Left lobe of liver (tissue), 2 donors: Measurements from ENCODE around the gene CENPP. TPM values are rescaled to one million over a fixed set of nuclear protein-coding genes. Genes with fewer than 3 reads are reported as not detected.
A peak's percentile ranks its signal among the peaks of the same experiment; 100 is the strongest.
"Not testable (repeated sequence)": the region's sequence is repeated elsewhere in the genome, so short reads cannot be mapped to it uniquely, and the experiment has no call there.

Experiments
- ATAC-seq: fragments of 200-7000 bp; cut with Tn5 transposase; one replicate; pipeline ENCODE4 v1.9.1; 2020; ENCODE audit warnings: mild to moderate bottlenecking, moderate library complexity
- DNase-seq: peaks from one replicate; pipeline ENCODE4 v3.0.0-alpha.2; 2020; ENCODE audit warnings: low spot score
- total RNA-seq: library from RNA; stranded (reverse); gene quantifications from one replicate; pipeline ENCODE4 v1.2.1, GENCODE V29; 2021
- donor health status: DM: no; HTN: no; CAD: no; lungs with moderate emphysema.
- donor health status: DM: no; HTN: yes; CAD: no.

The CENPP gene
- total RNA-seq, 1 donor from 2014 or later: 1.2 TPM

DNA sequence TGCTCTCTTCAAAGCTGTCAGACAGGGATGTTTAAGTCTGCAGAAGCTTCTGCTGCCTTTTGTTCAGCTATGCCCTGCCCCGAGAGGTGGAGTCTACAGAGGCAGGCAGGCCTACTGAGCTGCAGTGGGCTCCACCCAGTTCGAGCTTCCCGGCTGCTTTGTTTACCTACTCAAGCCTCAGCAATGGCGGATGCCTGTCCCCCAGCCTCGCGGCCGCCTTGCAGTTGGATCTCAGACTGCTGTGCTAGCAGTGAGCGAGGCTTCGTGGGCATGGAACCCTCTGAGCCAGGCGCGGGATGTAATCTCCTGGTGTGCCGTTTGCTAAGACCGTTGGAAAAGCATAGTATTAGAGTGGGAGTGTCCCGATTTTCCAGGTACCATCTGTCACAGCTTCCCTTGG is 247.9 kb downstream of the CENPP start:
- DNase-seq, ATAC-seq: not testable (repeated sequence)

DNA sequence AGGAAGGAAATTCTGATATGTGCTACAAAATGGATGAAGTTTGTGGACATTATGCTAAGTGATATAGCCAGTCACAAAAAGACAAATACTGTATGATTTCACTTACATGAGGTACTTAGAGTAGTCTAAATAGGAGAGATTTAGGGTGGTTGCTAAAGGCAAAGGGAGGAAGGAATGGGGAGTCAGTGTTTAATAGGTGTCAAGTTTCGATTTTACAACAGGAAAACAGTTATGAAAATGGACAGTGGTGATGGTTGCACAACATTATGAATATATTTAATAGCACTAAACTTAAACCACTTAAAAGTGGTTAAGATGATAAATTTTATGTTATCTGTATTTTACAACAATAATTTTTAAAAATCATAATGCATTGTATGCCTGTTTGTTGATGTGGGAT is 250.4 kb downstream of the CENPP start:
- DNase-seq: no peak
- ATAC-seq: no peak

DNA sequence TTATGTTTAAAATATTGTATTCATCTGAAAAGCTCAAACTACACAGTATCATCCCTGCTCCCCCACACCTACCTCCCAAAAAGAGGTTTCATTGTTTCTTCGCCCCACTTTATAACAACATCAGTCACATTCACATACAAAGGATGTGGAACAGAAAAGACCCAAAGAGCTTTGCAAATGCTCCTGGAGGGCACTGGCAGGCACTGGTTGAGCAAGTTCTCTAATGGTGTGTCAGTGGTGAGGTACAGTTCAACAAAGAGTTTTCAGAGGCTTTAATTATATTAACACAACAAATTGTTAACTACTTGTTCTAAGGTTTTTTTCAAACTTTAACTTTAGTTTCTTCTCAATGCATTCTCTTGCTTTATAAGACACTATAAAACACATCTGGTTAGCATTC is 264.2 kb downstream of the CENPP start:
- no peak for DNase-seq

DNA sequence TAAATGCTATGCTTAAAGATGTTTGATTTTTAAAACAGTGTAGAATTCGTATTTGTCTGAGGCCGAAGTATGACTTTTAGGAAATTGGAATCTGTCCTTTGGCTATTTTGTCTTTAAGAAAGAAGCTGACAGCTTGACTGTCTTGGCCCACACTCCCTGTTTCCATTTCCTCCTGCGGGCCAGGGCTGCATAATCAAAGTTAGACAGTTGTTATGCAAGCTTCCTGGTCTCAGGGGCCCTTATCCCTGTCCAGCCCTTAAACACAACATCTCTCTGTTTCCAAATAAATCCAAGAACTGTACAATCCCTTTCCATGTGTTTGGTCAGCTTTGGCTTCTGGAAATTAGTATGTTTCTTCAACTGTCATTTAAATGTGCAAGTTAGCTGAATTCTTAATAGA is 264.6 kb downstream of the CENPP start:
- no peak for DNase-seq

More for the DNA sequence above, 264.2 kb downstream of the CENPP start:
- ATAC-seq: no peak

DNA sequence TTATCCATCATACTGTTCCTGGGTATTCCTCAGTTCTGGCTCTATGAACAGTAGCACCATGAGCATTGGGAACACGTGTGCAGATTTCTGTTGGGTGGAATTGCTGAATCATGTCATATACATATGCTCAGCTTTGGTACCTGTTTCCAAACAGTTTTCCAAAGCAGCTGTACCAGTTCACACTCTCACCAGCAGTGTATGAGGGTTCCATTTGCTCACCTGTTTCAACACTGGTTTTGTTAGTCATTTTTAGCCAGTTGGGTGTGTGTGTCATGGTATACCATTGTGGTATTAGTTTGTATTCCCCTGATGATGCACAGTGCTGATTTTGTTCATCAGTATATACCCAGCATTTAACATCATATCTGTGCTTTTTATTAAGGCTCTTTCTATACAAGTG is 266.8 kb downstream of the CENPP start:
- no peak for ATAC-seq
- no peak for DNase-seq

More for the DNA sequence above, 264.6 kb downstream of the CENPP start:
- peak; percentile 67 for ATAC-seq

DNA sequence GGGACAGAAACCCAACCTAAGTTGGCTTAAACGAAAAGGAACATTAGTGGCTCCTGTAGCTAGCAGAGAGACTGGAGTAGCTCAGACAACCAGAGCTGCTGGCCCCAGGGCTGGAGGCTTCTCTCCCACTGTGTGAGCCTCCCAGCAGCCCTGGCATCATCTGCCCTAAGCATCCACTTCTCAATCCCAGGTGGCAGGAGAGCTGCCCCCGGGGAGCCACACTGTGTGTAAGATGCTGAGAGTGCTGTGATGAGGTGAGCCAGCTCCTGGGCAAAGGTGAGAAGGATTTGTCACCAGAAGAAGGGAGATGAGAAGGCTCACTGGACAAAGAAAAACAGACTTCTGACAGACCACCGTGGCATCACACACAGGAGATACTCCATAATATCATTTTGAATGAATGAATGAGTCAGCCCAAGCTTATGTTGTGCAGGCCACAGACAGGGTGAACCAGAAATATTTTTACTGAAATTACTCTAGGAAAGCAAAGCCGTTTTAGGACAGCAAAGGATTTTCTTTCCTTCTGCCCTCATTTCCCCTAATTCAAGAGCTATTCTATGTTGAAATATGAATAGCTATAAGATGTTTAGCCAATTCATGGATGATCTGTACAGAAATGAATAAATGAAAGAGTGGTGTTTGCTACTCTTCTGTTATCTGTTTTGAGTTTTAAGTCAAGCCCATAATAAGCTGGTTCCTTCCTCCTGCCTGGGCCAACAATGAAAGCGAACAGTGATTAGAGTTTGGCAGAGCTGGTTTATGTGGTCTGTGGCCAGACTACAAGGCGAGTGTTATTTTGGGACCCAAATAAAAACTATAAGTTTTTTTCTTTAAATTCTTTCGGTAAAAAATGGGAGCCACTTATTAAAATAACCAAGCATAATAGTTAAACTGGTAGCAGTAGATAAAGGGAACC is 267.5 kb downstream of the CENPP start:
- DNase-seq (no peak), ATAC-seq (no peak)

DNA sequence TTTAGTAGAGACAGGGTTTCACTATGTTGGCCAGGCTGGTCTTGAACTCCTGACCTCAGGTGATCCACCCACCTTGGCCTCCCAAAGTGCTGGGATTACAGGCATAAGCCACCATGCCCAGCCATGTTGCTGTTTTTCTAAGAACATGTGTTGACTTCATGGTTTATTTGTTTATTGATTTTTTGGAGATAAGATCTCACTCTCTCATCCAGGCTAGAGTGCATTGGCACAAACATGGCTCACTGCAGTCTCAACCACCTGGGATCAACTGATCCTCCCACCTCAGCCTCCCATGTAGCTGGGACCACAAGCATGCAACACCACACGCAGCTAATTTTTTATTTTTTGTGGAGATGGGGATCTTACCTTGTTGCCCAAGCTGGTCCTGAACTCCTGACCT is 269.3 kb downstream of the CENPP start:
- ATAC-seq: peak; percentile 25
- DNase-seq: not testable (repeated sequence)

DNA sequence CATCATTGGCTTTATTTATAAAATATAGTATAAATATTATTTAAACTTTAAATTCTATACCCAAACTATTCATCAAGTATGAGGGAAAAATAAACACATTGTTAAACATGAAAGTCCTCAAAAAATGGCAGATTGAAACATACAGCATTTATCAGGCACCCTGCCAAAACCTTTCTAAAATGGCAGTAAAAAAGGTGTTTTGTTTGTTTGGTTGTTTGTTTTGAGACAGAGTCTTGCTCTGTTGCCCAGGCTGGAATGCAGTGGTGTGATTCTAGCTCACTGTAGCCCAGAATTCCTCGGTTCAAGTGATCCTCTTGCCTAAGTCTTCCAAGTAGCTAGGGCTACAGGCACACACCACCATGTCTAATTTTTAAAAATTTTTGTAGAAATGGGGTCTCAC is 270.2 kb downstream of the CENPP start:
- ATAC-seq (no peak), DNase-seq (no peak)

DNA sequence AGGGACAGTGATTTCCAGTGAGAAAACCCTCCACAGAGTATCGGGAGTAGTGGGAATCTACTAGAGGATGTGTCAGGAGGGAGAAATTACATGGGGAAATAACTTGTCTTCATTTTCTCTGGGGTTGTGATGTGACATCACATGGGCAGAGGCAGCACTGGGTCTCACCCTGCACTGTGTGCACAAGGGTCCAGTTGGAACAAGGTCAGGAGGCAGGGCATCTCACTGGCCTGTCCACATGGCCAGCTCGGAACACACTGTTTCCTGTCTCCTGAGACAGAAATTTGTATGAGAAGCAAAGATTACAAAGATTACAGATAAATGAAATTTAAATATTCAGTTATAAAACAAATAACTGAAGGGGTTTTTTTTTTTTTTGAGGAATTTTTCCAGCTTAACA is 272.6 kb downstream of the CENPP start:
- peak; percentile 49 for ATAC-seq
- DNase-seq: no peak

DNA sequence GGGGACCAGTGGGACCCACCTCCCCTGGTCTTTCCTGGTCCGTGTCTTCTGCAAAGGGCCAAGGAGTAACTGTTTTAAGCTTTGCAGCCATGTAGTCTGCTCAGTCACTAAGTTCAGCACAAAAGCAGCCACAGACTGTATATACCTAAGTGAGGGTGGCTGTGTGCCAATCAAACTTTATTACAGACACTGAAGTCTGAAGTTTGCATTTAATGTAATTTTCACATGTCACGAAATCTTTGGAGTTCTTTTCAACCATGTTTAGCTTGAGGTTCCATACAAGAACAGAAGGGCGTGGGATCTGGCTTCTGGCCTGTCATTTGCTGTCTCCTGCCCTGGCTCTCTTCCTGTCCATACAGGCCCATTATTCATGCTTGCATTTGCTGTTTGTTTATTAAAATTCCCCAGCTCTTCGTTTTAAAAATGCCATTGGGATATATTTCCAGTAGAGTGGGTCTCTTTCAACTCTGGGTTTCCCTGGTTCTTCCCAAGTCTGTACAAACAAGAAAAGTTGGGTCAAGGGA is 274.2 kb downstream of the CENPP start:
- DNase-seq (no peak), ATAC-seq (no peak)

DNA sequence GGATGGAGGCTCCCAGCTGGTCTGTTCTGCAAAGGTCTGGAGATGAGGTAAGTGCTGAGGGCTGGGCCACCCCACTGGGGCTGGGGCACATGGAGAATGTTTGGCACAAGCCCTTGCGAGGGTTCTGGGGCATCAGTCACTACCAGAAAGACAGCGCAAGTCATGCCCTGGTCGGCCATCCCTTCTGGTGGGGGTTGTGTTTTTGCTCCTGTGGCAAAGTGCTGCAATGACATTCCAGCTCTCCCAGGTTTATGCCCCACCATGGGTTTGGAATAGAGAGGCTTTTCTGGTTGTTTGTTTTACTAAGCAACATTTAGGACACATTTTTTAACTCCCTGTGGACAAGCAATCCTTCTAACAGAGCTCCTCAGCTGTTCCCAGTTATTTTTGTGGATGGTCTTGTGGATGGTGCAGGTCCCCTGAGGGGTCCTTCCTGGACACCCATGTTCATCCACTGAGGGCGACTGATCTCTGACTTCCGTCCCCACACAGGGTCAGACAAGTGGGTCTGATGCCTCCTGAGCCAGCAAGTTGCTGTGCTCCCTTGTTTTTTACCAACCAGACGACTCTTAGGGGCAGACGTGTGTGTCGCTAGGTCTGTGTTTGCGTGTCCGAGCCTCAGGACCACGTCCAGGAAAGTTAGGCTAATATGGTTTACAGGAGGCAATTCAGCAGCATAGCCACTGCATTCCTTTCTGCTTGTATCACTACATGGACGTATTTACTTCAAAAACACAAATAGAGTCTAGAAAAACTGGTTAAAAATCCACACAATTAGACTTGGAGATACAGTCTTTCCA is 274.9 kb downstream of the CENPP start:
- DNase-seq: no peak
- no peak for ATAC-seq

DNA sequence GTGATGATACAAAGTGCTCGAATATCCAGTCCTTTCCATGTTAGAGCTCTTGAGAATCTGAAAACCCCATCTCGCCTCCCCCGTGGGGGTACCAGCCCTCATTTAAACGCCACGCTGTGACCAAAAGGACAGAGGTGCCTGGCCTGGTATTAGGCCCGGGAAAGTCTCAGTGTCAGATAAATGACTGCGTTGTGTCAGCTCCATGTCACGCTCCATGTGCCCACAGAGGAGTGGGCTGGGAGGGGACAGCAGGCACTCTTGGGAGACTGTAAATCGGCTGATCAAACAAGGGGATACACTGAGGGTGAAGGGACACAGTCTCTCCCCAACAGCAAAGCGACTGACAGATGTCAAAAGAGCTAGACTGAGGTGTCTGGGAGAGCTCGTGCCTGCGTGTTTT is 275.7 kb downstream of the CENPP start:
- DNase-seq (no peak), ATAC-seq (no peak)

DNA sequence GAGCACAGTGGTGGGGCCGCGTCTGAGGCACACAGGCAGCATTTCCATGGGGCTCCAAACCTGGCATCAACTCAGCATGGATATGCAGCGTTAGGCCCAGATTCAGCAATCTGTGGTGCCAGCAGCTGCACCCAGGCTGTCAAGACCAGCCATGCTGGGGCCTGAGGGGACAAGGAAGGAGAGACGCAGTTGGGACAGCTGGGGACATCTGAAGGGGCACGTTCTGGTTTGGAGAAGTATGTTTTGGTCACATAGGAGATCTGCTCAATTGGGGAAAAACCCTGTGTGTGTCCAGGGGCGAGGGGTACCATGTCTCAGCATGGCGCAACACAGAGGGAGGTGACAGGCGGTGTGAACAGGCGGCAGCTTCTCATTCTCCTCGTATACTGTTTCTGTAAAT is 276.7 kb downstream of the CENPP start:
- no peak for ATAC-seq
- no peak for DNase-seq

DNA sequence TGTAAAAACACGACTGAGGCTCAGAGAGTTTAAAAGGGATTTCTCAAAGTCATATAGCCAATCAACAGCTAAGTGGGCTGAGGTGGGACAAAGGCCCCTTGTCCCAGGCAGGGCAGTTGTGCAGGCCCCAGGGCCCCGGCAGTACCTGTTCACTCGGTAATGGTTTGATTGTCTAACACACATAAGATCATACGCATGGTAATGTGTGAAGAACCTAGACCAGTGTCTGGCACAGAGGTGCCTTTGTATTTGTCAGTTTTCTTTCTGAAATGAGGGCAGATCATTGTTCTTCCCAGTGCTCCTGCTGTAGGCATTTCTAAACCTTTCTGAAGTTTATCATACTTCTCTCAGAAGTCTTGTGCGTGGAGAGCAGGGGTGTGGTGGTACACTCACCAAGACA is 277.3 kb downstream of the CENPP start:
- no peak for DNase-seq
- no peak for ATAC-seq

DNA sequence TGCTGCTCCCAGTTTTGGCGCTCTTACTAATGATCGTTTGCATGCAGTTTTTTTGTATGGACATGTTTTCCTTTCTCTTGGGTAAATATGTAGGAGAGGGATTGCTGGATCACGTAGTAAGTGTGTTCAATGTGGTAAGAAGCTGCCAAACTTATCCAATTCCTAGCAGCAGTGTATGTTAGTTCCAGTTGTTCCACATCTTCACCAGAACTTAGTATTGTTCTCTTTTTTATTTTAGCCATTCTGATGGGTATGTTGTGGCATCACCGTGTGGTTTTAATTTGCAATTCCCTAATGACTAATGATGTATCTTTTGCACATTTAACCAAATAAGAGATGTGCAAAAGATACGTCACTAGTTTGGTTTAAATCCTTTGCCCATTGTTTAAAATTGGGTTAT is 278.2 kb downstream of the CENPP start:
- no peak for DNase-seq
- no peak for ATAC-seq

DNA sequence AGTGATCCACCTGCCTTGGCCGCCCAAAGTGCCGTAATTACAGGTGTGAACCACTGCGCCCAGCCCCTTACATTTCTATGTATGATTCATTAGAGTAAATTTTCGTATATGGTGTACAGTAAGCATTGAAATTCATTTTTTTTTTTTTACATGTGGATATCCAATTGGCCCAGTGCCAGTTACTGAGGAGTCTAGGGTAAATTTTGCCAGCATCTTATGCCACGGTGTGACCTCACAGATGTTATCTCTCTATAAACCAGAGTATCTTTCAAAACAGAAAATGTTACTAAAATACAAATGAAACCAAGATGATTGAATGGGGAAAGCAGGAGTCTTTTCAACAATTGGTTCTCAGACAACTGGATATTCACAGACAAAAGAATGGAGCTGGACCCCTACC is 279.5 kb downstream of the CENPP start:
- ATAC-seq (no peak), DNase-seq (no peak)

DNA sequence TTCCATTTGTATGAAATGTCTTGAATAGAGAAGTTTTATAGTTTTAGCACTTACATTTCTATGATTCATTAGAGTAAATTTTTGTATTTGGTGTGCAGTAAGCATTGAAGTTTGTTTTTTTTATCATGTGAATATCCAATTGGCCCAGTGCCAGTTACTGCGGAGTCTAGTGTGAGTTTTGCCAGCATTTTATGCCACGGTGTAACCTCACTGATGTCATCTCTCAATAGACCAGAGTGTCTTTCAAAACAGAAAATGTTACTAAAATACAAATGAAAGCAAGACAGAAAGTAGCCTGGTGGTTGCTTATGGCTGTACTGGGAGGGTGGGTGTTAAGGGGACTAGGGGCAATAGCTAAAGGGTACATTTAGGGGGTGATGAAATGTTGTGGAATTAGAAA is 281.3 kb downstream of the CENPP start:
- DNase-seq: no peak
- peak; percentile 18 for ATAC-seq

DNA sequence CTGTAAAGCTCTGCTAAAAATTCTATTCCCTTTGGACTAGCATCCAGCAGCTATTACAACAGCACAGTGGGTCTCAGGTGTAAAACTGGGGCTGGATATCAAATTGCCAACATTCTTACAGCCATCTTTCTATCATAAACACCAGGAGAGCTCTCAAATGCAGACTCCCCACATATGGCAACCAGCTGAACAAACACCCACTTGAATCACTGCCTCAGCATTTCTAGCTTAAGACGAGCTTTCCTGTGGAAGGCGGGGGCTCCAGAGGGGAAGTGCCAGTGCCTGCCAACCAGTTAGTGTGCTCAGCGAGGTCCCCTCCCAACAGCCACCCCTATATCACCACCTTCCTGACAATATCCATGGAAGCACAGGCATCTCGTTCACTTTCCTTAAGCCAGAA is 282.0 kb downstream of the CENPP start:
- DNase-seq (no peak), ATAC-seq (peak; percentile 15)

DNA sequence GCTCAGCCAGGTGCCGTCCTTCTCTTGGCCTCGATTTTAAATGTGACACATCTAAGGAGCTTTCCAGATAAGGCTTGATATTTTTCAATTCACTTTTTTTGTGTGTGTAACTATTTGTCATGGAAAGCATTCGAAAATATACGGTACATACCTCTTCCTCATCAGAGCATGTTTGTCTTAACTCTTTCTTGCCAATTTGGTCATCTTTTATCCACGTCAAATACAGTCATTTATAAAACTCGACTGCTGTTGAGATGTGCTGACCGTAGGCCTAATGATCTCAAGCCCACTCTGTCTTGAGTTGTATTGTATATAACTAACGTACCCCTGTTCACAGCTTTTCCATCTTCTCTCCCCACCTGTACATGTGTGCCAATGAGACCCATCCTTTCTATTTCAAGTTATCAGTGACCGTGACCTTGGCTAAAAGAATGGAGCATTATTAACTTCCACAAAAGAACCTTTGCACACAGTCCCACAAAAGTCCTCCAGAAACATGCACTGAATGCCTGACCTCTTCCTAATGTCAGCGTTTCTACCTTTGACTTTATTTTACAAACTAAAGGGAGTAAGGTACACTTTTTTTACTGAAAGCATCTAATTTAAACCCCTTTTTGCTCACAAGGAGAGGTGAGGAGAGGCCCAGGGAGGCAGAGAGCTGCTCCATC is 282.6 kb downstream of the CENPP start:
- DNase-seq (no peak), ATAC-seq (no peak)

DNA sequence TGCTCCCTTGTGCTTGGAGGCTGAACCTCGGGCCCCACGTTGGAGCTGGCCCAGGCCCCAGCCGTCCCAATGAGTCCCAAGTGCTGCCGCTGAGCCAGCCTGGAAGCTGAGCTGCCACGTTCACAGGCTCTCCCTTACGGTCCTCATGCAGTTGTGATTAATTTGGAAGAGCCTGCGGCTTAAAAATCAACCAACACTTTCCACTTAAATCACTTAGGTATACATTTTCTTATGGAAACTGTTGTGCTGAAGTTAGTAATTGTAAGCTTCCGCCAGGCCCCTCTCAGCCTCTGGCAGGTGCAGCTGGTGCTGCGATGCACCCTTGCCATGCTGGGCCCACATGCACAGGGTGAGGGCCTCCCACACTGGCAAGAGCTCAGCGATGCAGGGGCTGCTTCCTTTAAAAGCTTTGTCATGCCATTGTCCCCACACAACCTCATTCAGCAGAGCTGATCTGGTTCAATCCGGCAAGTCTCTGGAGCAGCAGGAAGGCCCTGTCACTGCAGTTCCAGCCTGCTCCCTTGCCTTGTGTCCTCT is 283.2 kb downstream of the CENPP start:
- ATAC-seq (no peak), DNase-seq (no peak)
